ENCODE measurements around the gene CDC42. TPM values are rescaled to one million over a fixed set of nuclear protein-coding genes. Genes with fewer than 3 reads are reported as not detected.
A peak's percentile ranks its signal among the peaks of the same experiment; 100 is the strongest.

CDC42 gene
- polyA plus RNA-seq, 3 donors = 210 to 731 (median 606) TPM

DNA sequence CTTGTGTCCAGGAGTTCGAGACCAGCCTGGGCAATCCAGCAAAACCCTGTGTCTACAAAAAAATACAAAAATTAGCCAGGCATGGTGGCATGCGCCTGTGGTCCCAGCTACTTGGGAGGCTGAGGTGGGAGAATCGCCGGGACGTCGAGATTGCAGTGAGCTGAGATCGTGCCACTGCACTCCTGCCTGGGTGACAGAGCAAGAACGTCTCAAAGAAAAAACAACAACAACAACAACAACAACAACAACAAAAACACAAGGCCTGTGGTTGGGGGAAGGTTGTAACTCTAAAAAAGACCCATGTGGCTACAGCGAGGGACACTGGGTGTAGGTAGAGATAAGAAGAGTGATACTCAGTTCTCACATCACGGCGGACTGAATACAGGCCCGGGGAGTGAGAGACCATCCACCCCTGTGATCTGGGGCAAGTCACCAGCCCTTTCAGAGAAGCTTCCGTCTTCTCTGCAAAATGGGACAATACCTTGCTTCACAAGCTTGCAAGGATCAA, 848 bp upstream of the CDC42 start:
- intact Hi-C loops (cut with micrococcal nuclease) = loop anchor here in 1 of 2 donors (5.0 kb wide), 1 partner anchor 36 kb away; no protein-coding TSS in a partner anchor

GRCh38 chr1:22053017-22053860, 730 bp downstream of the CDC42 start:
- H3K9me3 ChIP-seq (replicated peaks in 1 of 2; ENCODE audit: control insufficient read depth in 1 of 2, insufficient read depth in 1 of 2, low read length in 2 of 2) = no peaks in the 10 kb centered on the region
- no peaks in the 10 kb centered on the region for H3K27me3 ChIP-seq (ENCODE audit: control insufficient read depth in 2 of 2, insufficient read depth in 2 of 2, low read length in 2 of 2)
- peaks cover 48% of the 10 kb centered on the region for H4K20me1 ChIP-seq (ENCODE audit: insufficient read depth, low read length)
- H2AFZ ChIP-seq (ENCODE audit: insufficient read depth, low read depth, low read length, poor library complexity, severe bottlenecking) = no peak overlapping the region
- H3K4me3 Mint-ChIP-seq = peak overlapping the region; percentile 91 to 96
- H3K9me3 Mint-ChIP-seq = peaks cover 0 to 2% (median 0%) of the 10 kb centered on the region in 7 donors
- peak overlapping the region; percentile 88 to 99 (median 99) for H3K4me3 ChIP-seq (replicated peaks in 1 of 3; ENCODE audit: low read depth in 2 of 3, low read length in 3 of 3)
- intact Hi-C loops (cut with micrococcal nuclease) = loop anchor here in 1 of 2 donors (5.0 kb wide), 1 partner anchor 34 kb away; no protein-coding TSS in a partner anchor
- peak overlapping the region; percentile 92 to 95 for H3K27ac ChIP-seq (ENCODE audit: low read depth in 1 of 2, low read length in 2 of 2)
- H3K4me1 ChIP-seq (ENCODE audit: control insufficient read depth in 1 of 2, insufficient read depth in 2 of 2, low read length in 2 of 2) = peaks cover 69 to 73% of the 10 kb centered on the region in 2 donors
- H3K9ac ChIP-seq (ENCODE audit: insufficient read depth, low read length, poor library complexity, severe bottlenecking) = peak overlapping the region; percentile 100
- peak overlapping the region; percentile 76 for H3K4me2 ChIP-seq (replicated peaks; ENCODE audit: extremely low read depth, low read length, poor library complexity, severe bottlenecking)
- peak; percentile 69 to 90 (median 72) for DNase-seq
- WGBS (ENCODE audit: insufficient coverage) = 0% methylated on average over 32 of the region's 70 CpGs
- H3K27me3 Mint-ChIP-seq (ENCODE audit: low read depth in 3 of 3) = peaks cover 0 to 6% (median 0%) of the 10 kb centered on the region in 3 donors
- peaks cover 9 to 22% of the 10 kb centered on the region in 2 donors for H3K36me3 ChIP-seq (replicated peaks in 1 of 2; ENCODE audit: control insufficient read depth in 1 of 2, insufficient read depth in 2 of 2, low read length in 2 of 2)
- peak overlapping the region; percentile 93 to 98 (median 95) for H3K27ac Mint-ChIP-seq
- peaks cover 17 to 35% of the 10 kb centered on the region in 2 donors for H3K36me3 Mint-ChIP-seq
- TF ChIP-seq, protein P1, sequence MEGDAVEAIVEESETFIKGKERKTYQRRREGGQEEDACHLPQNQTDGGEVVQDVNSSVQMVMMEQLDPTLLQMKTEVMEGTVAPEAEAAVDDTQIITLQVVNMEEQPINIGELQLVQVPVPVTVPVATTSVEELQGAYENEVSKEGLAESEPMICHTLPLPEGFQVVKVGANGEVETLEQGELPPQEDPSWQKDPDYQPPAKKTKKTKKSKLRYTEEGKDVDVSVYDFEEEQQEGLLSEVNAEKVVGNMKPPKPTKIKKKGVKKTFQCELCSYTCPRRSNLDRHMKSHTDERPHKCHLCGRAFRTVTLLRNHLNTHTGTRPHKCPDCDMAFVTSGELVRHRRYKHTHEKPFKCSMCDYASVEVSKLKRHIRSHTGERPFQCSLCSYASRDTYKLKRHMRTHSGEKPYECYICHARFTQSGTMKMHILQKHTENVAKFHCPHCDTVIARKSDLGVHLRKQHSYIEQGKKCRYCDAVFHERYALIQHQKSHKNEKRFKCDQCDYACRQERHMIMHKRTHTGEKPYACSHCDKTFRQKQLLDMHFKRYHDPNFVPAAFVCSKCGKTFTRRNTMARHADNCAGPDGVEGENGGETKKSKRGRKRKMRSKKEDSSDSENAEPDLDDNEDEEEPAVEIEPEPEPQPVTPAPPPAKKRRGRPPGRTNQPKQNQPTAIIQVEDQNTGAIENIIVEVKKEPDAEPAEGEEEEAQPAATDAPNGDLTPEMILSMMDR (IDR thresholded peaks at IDR 0.05) = no peak
- peaks cover 65% of the 10 kb centered on the region for H3K79me2 ChIP-seq (ENCODE audit: insufficient read depth, low read length)
- peaks cover 65% of the 10 kb centered on the region for H3K4me1 Mint-ChIP-seq

More for the DNA sequence above, 848 bp upstream of the CDC42 start:
- DNase-seq = no peak
- peaks cover 64 to 69% of the 10 kb centered on the region in 2 donors for H3K4me1 ChIP-seq (ENCODE audit: control insufficient read depth in 1 of 2, insufficient read depth in 2 of 2, low read length in 2 of 2)
- H3K27me3 ChIP-seq (ENCODE audit: control insufficient read depth in 2 of 2, insufficient read depth in 2 of 2, low read length in 2 of 2) = no peaks in the 10 kb centered on the region
- H3K4me2 ChIP-seq (replicated peaks; ENCODE audit: extremely low read depth, low read length, poor library complexity, severe bottlenecking) = peak overlapping the region; percentile 76
- WGBS (ENCODE audit: insufficient coverage) = 100% methylated on average over 6 of the region's 13 CpGs
- Mint-ChIP-seq H3K4me1 (peaks cover 60% of the 10 kb centered on the region), H3K27me3 (ENCODE audit: low read depth in 3 of 3) (peaks cover 0 to 8% (median 0%) of the 10 kb centered on the region in 3 donors), H3K36me3 (peaks cover 13 to 23% of the 10 kb centered on the region in 2 donors), H3K27ac (peak overlapping the region; percentile 88 to 95 (median 93)), H3K4me3 (peak overlapping the region in 1 of 2 donors; percentile 79), H3K9me3 (peaks cover 0 to 2% (median 0%) of the 10 kb centered on the region in 7 donors)
- no peaks in the 10 kb centered on the region for H3K9me3 ChIP-seq (replicated peaks in 1 of 2; ENCODE audit: control insufficient read depth in 1 of 2, insufficient read depth in 1 of 2, low read length in 2 of 2)
- H3K79me2 ChIP-seq (ENCODE audit: insufficient read depth, low read length) = peaks cover 49% of the 10 kb centered on the region
- H3K36me3 ChIP-seq (replicated peaks in 1 of 2; ENCODE audit: control insufficient read depth in 1 of 2, insufficient read depth in 2 of 2, low read length in 2 of 2) = peaks cover 0 to 12% of the 10 kb centered on the region in 2 donors
- H4K20me1 ChIP-seq (ENCODE audit: insufficient read depth, low read length) = peaks cover 32% of the 10 kb centered on the region
- peak overlapping the region in 1 of 2 donors; percentile 95 for H3K27ac ChIP-seq (ENCODE audit: low read depth in 1 of 2, low read length in 2 of 2)
- TF ChIP-seq, protein P1 (IDR thresholded peaks at IDR 0.05) = no peak
- H2AFZ ChIP-seq (ENCODE audit: insufficient read depth, low read depth, low read length, poor library complexity, severe bottlenecking) = no peak overlapping the region
- peak overlapping the region in 1 of 3 experiments; percentile 99 for H3K4me3 ChIP-seq (replicated peaks in 1 of 3; ENCODE audit: low read depth in 2 of 3, low read length in 3 of 3)
- H3K9ac ChIP-seq (ENCODE audit: insufficient read depth, low read length, poor library complexity, severe bottlenecking) = no peak overlapping the region
